ENCODE results near the gene AARS1.
"Not testable (repeated sequence)": the region's sequence is repeated elsewhere in the genome, so short reads cannot be mapped to it uniquely, and the experiment has no call there.

Gene AARS1

GRCh38 chr16:70289229-70290094, at the start of gene AARS1:
Gene AARS1 (minus strand): TSS chr16:70289506. CDS start chr16:70282763, 6,743 bp downstream.
- peak; percentile 94 for DNase-seq

GRCh38 chr16:70337814-70338213, 48.5 kb upstream of the AARS1 start:
- DNase-seq: no peak

GRCh38 chr16:70332728-70333127, 43.4 kb upstream of the AARS1 start:
- not testable (repeated sequence) for DNase-seq

- no peak for DNase-seq
Observed at GRCh38 chr16:70331588-70332358, 42.5 kb upstream of the AARS1 start.

GRCh38 chr16:70331091-70331490, 41.8 kb upstream of the AARS1 start:
- no peak for DNase-seq

GRCh38 chr16:70324998-70325747, 35.9 kb upstream of the AARS1 start:
- DNase-seq: no peak

- DNase-seq: no peak
Observed at GRCh38 chr16:70320121-70320520, 30.8 kb upstream of the AARS1 start.

GRCh38 chr16:70307726-70308125, 18.4 kb upstream of the AARS1 start:
- DNase-seq: not testable (repeated sequence)

GRCh38 chr16:70306880-70307279, 17.6 kb upstream of the AARS1 start:
- no peak for DNase-seq

- DNase-seq: no peak
Observed at GRCh38 chr16:70304892-70305448, 15.7 kb upstream of the AARS1 start.

GRCh38 chr16:70302745-70303144, 13.4 kb upstream of the AARS1 start:
- no peak for DNase-seq

GRCh38 chr16:70301121-70301520, 11.8 kb upstream of the AARS1 start:
- no peak for DNase-seq

- DNase-seq: peak; percentile 36
Observed at GRCh38 chr16:70298988-70299938, 10.0 kb upstream of the AARS1 start, which contains the start of gene DDX19B. Gene DDX19B (plus strand): TSS chr16:70299186. CDS start chr16:70299298, 112 bp downstream.

- DNase-seq: no peak
Observed at GRCh38 chr16:70295634-70296033, 6.3 kb upstream of the AARS1 start.

- DNase-seq: no peak
Observed at GRCh38 chr16:70294385-70295025, 5.2 kb upstream of the AARS1 start.

GRCh38 chr16:70292148-70292547, 2.8 kb upstream of the AARS1 start:
- DNase-seq: not testable (repeated sequence)

GRCh38 chr16:70290949-70291519, 1.7 kb upstream of the AARS1 start:
- no peak for DNase-seq

GRCh38 chr16:70287304-70287971, 1.9 kb downstream of the AARS1 start:
- not testable (repeated sequence) for DNase-seq

GRCh38 chr16:70276392-70276791, 12.9 kb downstream of the AARS1 start:
- no peak for DNase-seq

- no peak for DNase-seq
Observed at GRCh38 chr16:70271696-70272095, 17.6 kb downstream of the AARS1 start.
